MM.1S (cell line): Measurements from ENCODE around the gene BMP10.

Experiments
- CTCF ChIP-seq: fragments of 300-600 bp; sonication (generic); IDR thresholded peaks from 2 replicates; pipeline ENCODE4 v1.5.1; 2016; ENCODE audit warnings: antibody characterized with exemption, low read length, mixed read lengths
- EZH2 ChIP-seq: fragments of 300-600 bp; sonication (generic); optimal IDR thresholded peaks from 2 replicates; pipeline ENCODE3; 2017; ENCODE audit warnings: low read depth, mild to moderate bottlenecking, antibody characterized with exemption, low read length, mixed read lengths
- EZH2phosphoT487 ChIP-seq: fragments of 300-600 bp; sonication (generic); IDR thresholded peaks from 2 replicates; pipeline ENCODE4 v1.6.1; 2018; ENCODE audit warnings: antibody characterized with exemption, low read length

DNA sequence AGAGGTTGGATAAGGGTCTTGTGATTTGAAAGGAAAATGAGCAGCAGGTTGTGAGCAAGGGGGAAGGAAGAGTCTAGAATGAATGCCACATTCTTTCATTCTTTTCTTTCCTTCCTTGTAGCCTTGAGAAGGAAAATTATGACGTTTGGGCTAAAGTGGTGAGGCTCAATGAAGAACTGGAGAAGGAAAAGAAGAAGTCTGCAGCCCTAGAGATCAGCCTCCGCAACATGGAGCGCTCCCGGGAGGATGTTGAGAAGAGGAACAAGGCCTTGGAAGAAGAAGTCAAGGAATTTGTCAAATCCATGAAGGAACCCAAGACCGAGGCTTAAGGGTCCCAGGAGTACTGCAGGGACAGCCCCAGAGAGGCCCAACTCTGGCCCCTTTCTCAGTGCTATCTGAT lies 45.3 kb downstream of the BMP10 start:
- no peak for TF ChIP-seq CTCF
- TF ChIP-seq EZH2 = no peak
- TF ChIP-seq EZH2phosphoT487 = no peak
